B cell (primary cell): ENCODE results near the gene NCBP2. TPM values are rescaled to one million over a fixed set of nuclear protein-coding genes. Genes with fewer than 3 reads are reported as not detected.

Experiments used
- ATAC-seq: fragments of 200-7000 bp; cut with Tn5 transposase; one replicate; pipeline ENCODE4 v1.10.0; 2021; ENCODE audit warnings: low read depth, mild to moderate bottlenecking, moderate number of reproducible peaks, moderate library complexity
- CTCF ChIA-PET: fragments of 350-600 bp; sonication (Branson Sonifier 250); formaldehyde crosslinking; loops from one replicate; lab custom pipeline; 2021; ENCODE audit warnings: antibody characterized with exemption, inconsistent platforms; lab: Charles Lee
- POLR2A ChIA-PET: fragments of 350-600 bp; sonication (Branson Sonifier 250); formaldehyde crosslinking; loops from one replicate; lab custom pipeline; 2021; ENCODE audit warnings: antibody characterized with exemption; lab: Charles Lee
- DNase-seq: peaks from one replicate; pipeline ENCODE4 v3.0.0; 2013
- H2AFZ ChIP-seq: 2 replicates; pipeline ENCODE4 v1.6.1; 2012; ENCODE audit warnings: mild to moderate bottlenecking, low read depth, low read length; ENCODE audit not compliant: insufficient read depth, poor library complexity, severe bottlenecking
- H3K27ac ChIP-seq, 2 donors: 1 replicate in 1 of 2; 2 replicates in 1 of 2; pipeline ENCODE4 v1.5.1; 2012 to 2013; ENCODE audit warnings: low read length in 2 of 2, mild to moderate bottlenecking in 2 of 2, moderate library complexity in 1 of 2
- H3K27me3 ChIP-seq, 4 experiments: fragments of 200-600 bp in 1 of 4; sonication (generic) in 1 of 4; replicated peaks in 1 of 4; 1 replicate in 2 of 4; 2 replicates in 2 of 4; pipeline versions ENCODE4 v1.6.1 to v1.7.0; 2013 to 2016; ENCODE audit warnings: low read length in 3 of 4, mild to moderate bottlenecking in 2 of 4, mixed read lengths in 1 of 4, moderate library complexity in 1 of 4; ENCODE audit not compliant: insufficient read depth in 4 of 4, control insufficient read depth in 3 of 4; ENCODE audit errors: control extremely low read depth in 1 of 4
- H3K36me3 ChIP-seq, 2 experiments: replicated peaks in 1 of 2; 1 replicate in 1 of 2; 2 replicates in 1 of 2; pipeline versions ENCODE4 v1.6.1 to v1.7.1; 2013; ENCODE audit warnings: low read length in 1 of 2; ENCODE audit not compliant: insufficient read depth in 2 of 2, control insufficient read depth in 1 of 2; ENCODE audit errors: control extremely low read depth in 1 of 2, extremely low read depth in 1 of 2
- H3K4me1 ChIP-seq, 2 donors: fragments of 200-600 bp in 1 of 2; sonication (generic) in 1 of 2; 1 replicate in 1 of 2; 2 replicates in 1 of 2; pipeline versions ENCODE4 v1.5.1 to v1.6.1; 2013 to 2017; ENCODE audit warnings: low read length in 2 of 2; ENCODE audit not compliant: control insufficient read depth in 2 of 2, insufficient read depth in 2 of 2
- H3K4me2 ChIP-seq: replicated peaks from 2 replicates; pipeline ENCODE3; 2012; ENCODE audit warnings: mild to moderate bottlenecking, low read depth, low read length; ENCODE audit not compliant: poor library complexity, severe bottlenecking
- H3K4me3 ChIP-seq, 5 experiments: fragments of 200-600 bp in 1 of 5; sonication (generic) in 1 of 5; 1 replicate in 3 of 5; 2 replicates in 2 of 5; pipeline versions ENCODE4 v1.5.1 to v1.7.0; 2011 to 2016; ENCODE audit warnings: low read length in 4 of 5, mild to moderate bottlenecking in 4 of 5, low read depth in 2 of 5, control low read depth in 1 of 5, moderate library complexity in 1 of 5; ENCODE audit not compliant: insufficient read depth in 1 of 5; ENCODE audit errors: control extremely low read depth in 1 of 5, extremely low read depth in 1 of 5
- H3K79me2 ChIP-seq: fragments of 200-600 bp; sonication (generic); one replicate; pipeline ENCODE4 v1.6.0; 2016; ENCODE audit warnings: low read length; ENCODE audit not compliant: control insufficient read depth, insufficient read depth
- H3K9ac ChIP-seq: fragments of 200-600 bp; sonication (generic); 2 replicates; pipeline ENCODE4 v1.6.1; 2017; ENCODE audit warnings: mild to moderate bottlenecking, low read length, moderate library complexity
- H3K9me3 ChIP-seq, 3 donors: one replicate each; pipeline versions ENCODE4 v1.6.1 to v1.7.1; 2013; ENCODE audit warnings: low read length in 2 of 3; ENCODE audit not compliant: control insufficient read depth in 2 of 3, insufficient read depth in 1 of 3; ENCODE audit errors: control extremely low read depth in 1 of 3
- H4K20me1 ChIP-seq: 2 replicates; pipeline ENCODE4 v1.6.0; 2012; ENCODE audit warnings: mild to moderate bottlenecking, low read length; ENCODE audit not compliant: insufficient read depth, control insufficient read depth, poor library complexity, severe bottlenecking
- H3K27ac Mint-ChIP-seq: one replicate; pipeline ENCODE4 v1.8.0; 2021; ENCODE audit warnings: mixed read lengths
- H3K27me3 Mint-ChIP-seq: one replicate; pipeline ENCODE4 v1.8.0; 2021; ENCODE audit warnings: mixed read lengths
- H3K4me1 Mint-ChIP-seq: one replicate; pipeline ENCODE4 v1.8.0; 2021; ENCODE audit warnings: mixed read lengths
- H3K4me3 Mint-ChIP-seq: one replicate; pipeline ENCODE4 v1.8.0; 2021; ENCODE audit warnings: mixed read lengths
- H3K9me3 Mint-ChIP-seq: one replicate; pipeline ENCODE4 v1.8.0; 2022; ENCODE audit warnings: mixed read lengths; ENCODE audit not compliant: insufficient read depth
- CTCF ChIP-seq: fragments of 200-600 bp; IDR thresholded peaks from one replicate; pipeline ENCODE4 v1.8.0; 2022; ENCODE audit warnings: antibody characterized with exemption, mild to moderate bottlenecking
- EZH2 ChIP-seq: IDR thresholded peaks from 2 replicates; pipeline ENCODE4 v1.6.1; 2012; ENCODE audit warnings: borderline replicate concordance, low read depth, mild to moderate bottlenecking, moderate library complexity, low read length; ENCODE audit not compliant: insufficient read depth, poor library complexity, severe bottlenecking
- WGBS: methylation state at CpG from one replicate; pipeline ENCODE4 v1.1.5; 2013; ENCODE audit warnings: missing lambda C conversion rate; ENCODE audit not compliant: insufficient coverage; 5-methylcytosine and 5-hydroxymethylcytosine counted together
- intact Hi-C: fragments of 100-400 bp; cut with micrococcal nuclease; formaldehyde crosslinking; loops from one replicate; pipeline ENCODE4 v1.10.0; 2022
- polyA plus RNA-seq: library from polyadenylated mRNA; depleted of rRNA; stranded (reverse); fragments of >200 nt; gene quantifications from 2 replicates; pipeline ENCODE4 v1.2.3, GENCODE V29; 2012
- total RNA-seq, 2 donors: library from RNA; stranded (reverse); fragments of 120-200 nt in 1 of 2; gene quantifications; 1 replicate in 1 of 2; 2 replicates in 1 of 2; pipeline versions ENCODE4 v1.2.3 to v1.2.4, GENCODE V29; 2013 to 2022

The NCBP2 gene
- total and polyA plus RNA-seq, 2 donors (not counting 1 experiment from before 2014, with no cell fraction given), result 25.5 to 95.0 TPM

GRCh38 chr3:196970547-196971093 is 28.3 kb upstream of the NCBP2 start:
- POLR2A ChIA-PET, result interaction anchor here (1.7 kb wide), 1 partner anchor 28 kb away, joined by 8 read pairs; the partner anchor contains the start of gene NCBP2
- whole genome bisulfite sequencing, result 86% methylated on average over 15 of the region's 15 CpGs

More at GRCh38 chr3:196970547-196971093, 28.3 kb upstream of the NCBP2 start:
- CTCF ChIA-PET, result interaction anchor here (0.6 to 5.4 kb wide), 16 partner anchors 8 to 442 kb away, joined by 3 to 66 read pairs (median 4); partner anchors contain the start of genes NCBP2 and SENP5
- peak overlapping the region; percentile 85 for H3K4me3 Mint-ChIP-seq
- Histone ChIP-seq H3K4me3 (peak overlapping the region in 1 of 5 experiments; percentile 9), H4K20me1 (no peaks in the 10 kb centered on the region), H3K4me2 (no peak overlapping the region), H2AFZ (peak overlapping the region; percentile 90), H3K9me3 (no peaks in the 10 kb centered on the region), H3K9ac (no peak overlapping the region), H3K27ac (no peak overlapping the region), H3K79me2 (no peaks in the 10 kb centered on the region), H3K27me3 (peaks cover 0 to 4% (median 1%) of the 10 kb centered on the region in 4 experiments), H3K4me1 (peaks cover 5 to 11% of the 10 kb centered on the region in 2 donors), H3K36me3 (no peaks in the 10 kb centered on the region)
- peak overlapping the region; percentile 81 for H3K27ac Mint-ChIP-seq
- DNase-seq (no peak), ATAC-seq (no peak)
- H3K9me3 Mint-ChIP-seq, result no peaks in the 10 kb centered on the region
- peaks cover 13% of the 10 kb centered on the region for H3K27me3 Mint-ChIP-seq
- intact Hi-C loops, result loop anchor here (1.0 to 2.0 kb wide), 3 partner anchors 132 to 402 kb away; partner anchors contain the start of genes FBXO45 and WDR53
- peaks cover 19% of the 10 kb centered on the region for H3K4me1 Mint-ChIP-seq
- TF ChIP-seq EZH2, result no peak
- no peak for TF ChIP-seq CTCF
